IMR-90 (cell line): Measurements from ENCODE around the gene CCL27.

Source experiments
- CEBPB ChIP-seq: IDR thresholded peaks from 2 replicates; pipeline ENCODE4 v1.6.1; 2012; ENCODE audit warnings: low read depth, low read length, improper control_type of control experiment
- CTCF ChIP-seq: conservative IDR thresholded peaks from 2 replicates; pipeline ENCODE4 v1.5.1; 2012; ENCODE audit warnings: mild to moderate bottlenecking, low read depth, low read length, improper control_type of control experiment
- MAFK ChIP-seq: IDR thresholded peaks from 2 replicates; pipeline ENCODE4 v1.6.1; 2012; ENCODE audit warnings: low read depth, low read length, improper control_type of control experiment
- MXI1 ChIP-seq: IDR thresholded peaks from 2 replicates; pipeline ENCODE4 v1.6.1; 2012; ENCODE audit warnings: low read depth, mild to moderate bottlenecking, low read length, moderate library complexity, borderline replicate concordance
- NFE2L2 ChIP-seq: fragments of 150-350 bp; IDR thresholded peaks from 2 replicates; pipeline ENCODE4 v1.6.1; 2016; ENCODE audit warnings: low read depth, mild to moderate bottlenecking, low read length
- POLR2A ChIP-seq: IDR thresholded peaks from 2 replicates; pipeline ENCODE4 v1.6.1; 2012; ENCODE audit warnings: mild to moderate bottlenecking, low read depth, low read length
- RAD21 ChIP-seq: IDR thresholded peaks from 2 replicates; pipeline ENCODE4 v1.6.1; 2012; ENCODE audit warnings: low read length, improper control_type of control experiment
- RCOR1 ChIP-seq: IDR thresholded peaks from 2 replicates; pipeline ENCODE4 v1.6.1; 2012; ENCODE audit warnings: mild to moderate bottlenecking, low read length, improper control_type of control experiment; ENCODE audit not compliant: insufficient replicate concordance
- RFX5 ChIP-seq: IDR thresholded peaks from 2 replicates; pipeline ENCODE4 v1.8.0; 2012; ENCODE audit warnings: low read depth, mild to moderate bottlenecking, low read length, moderate library complexity
- SMC3 ChIP-seq: fragments of 150-350 bp; IDR thresholded peaks from 2 replicates; pipeline ENCODE4 v1.6.1; 2016; ENCODE audit warnings: low read depth, mild to moderate bottlenecking, antibody characterized with exemption, low read length, moderate library complexity
- USF2 ChIP-seq: fragments of 150-350 bp; IDR thresholded peaks from 2 replicates; pipeline ENCODE4 v1.6.1; 2017; ENCODE audit warnings: mild to moderate bottlenecking, antibody characterized with exemption, low read length, low read depth

GRCh38 chr9:34663303-34663605 is 797 bp upstream of the CCL27 start:
- TF ChIP-seq USF2: no peak
- TF ChIP-seq MXI1: no peak
- no peak for TF ChIP-seq CTCF
- no peak for TF ChIP-seq RAD21
- TF ChIP-seq SMC3: no peak
- no peak for TF ChIP-seq MAFK
- no peak for TF ChIP-seq CEBPB
- TF ChIP-seq POLR2A: no peak
- no peak for TF ChIP-seq RFX5
- no peak for TF ChIP-seq NFE2L2
- TF ChIP-seq RCOR1: no peak
